Right lobe of liver (tissue), 6 donors: ENCODE data around the gene TMEM51. TPM values are rescaled to one million over a fixed set of nuclear protein-coding genes. Genes with fewer than 3 reads are reported as not detected.

ENCODE experiments used
- ATAC-seq, 4 donors: fragments of 200-7000 bp; cut with Tn5 transposase; one replicate each; pipeline ENCODE4 v1.9.1; 2020; ENCODE audit warnings: mild to moderate bottlenecking in 4 of 4, moderate library complexity in 4 of 4
- DNase-seq, 3 donors: peaks; one replicate each; pipeline ENCODE4 v3.0.0-alpha.2; 2020
- H3K27ac ChIP-seq, 3 donors: fragments of 200-600 bp; one replicate each; pipeline ENCODE4 v1.8.0; 2022
- H3K27me3 ChIP-seq, 2 donors: fragments of 200-600 bp; one replicate each; pipeline ENCODE4 v1.8.0; 2022
- H3K36me3 ChIP-seq, 4 donors: fragments of 200-600 bp; sonication (generic) in 1 of 4; one replicate each; pipeline versions ENCODE4 v1.5.1 to v1.8.0; 2017 to 2022; ENCODE audit warnings: control low read depth in 1 of 4
- H3K4me1 ChIP-seq, 4 donors: fragments of 200-600 bp; sonication (generic) in 1 of 4; one replicate each; pipeline versions ENCODE4 v1.5.1 to v1.8.0; 2017 to 2022; ENCODE audit warnings: control low read depth in 1 of 4
- H3K4me3 ChIP-seq, 3 donors: fragments of 200-600 bp; one replicate each; pipeline ENCODE4 v1.8.0; 2022
- H3K9me3 ChIP-seq, 4 donors: fragments of 200-600 bp; sonication (generic) in 1 of 4; one replicate each; pipeline versions ENCODE4 v1.5.1 to v1.8.0; 2017 to 2022; ENCODE audit warnings: control low read depth in 1 of 4
- POLR2A ChIP-seq: fragments of 450-650 bp; IDR thresholded peaks from one replicate; pipeline ENCODE4 v1.6.1; 2017; ENCODE audit warnings: antibody characterized with exemption, mild to moderate bottlenecking
- WGBS: methylation state at CpG from one replicate; pipeline ENCODE4 v1.1.6; 2018; ENCODE audit warnings: low coverage, low lambda C conversion rate; ENCODE audit not compliant: insufficient coverage; ENCODE audit errors: missing lambda C conversion rate; 5-methylcytosine and 5-hydroxymethylcytosine counted together
- intact Hi-C, 2 donors: fragments of 100-400 bp; cut with DNase I; formaldehyde crosslinking; loops; one replicate each; pipeline versions ENCODE4 v1.11.2 to v1.14.1; 2022
- total RNA-seq, 6 experiments: library from RNA; depleted of rRNA in 2 of 6; stranded (reverse); fragments of >200 nt in 2 of 6; fragmentation: NEBNext Ultra II Directional in 3 of 6; extraction: Animal tissue kit (Norgen Biotek cat#: 25700) in 3 of 6; gene quantifications; one replicate each; pipeline versions ENCODE4 v1.1.0 to v1.2.4, GENCODE V29; 2016 to 2023
- TF ChIP-seq, protein P1 (sequence below), 4 donors: fragments of 200-600 bp in 3 of 4; fragments of 450-650 bp in 1 of 4; IDR thresholded peaks; one replicate each; pipeline versions ENCODE4 v1.5.1 to v1.8.0; 2016 to 2022; ENCODE audit warnings: antibody characterized with exemption in 4 of 4, mild to moderate bottlenecking in 2 of 4
- donor health status: DM: no; HTN: yes; CAD: no.
- donor health status: DM: no; HTN: no; CAD: no.
- donor health status: DM: no; HTN: no; CAD: no.
- donor health status: DM: no; HTN: yes; CAD: no.
- donor health status: DM: no; HTN: yes; CAD: no.

TMEM51 gene
- total RNA-seq, 6 experiments from 2014 or later: 1.3 to 5.4 (median 1.9) TPM

- Histone ChIP-seq H3K27me3 (peaks cover 0 to 26% of the 10 kb centered on the region in 2 donors), H3K4me3 (no peak overlapping the region), H3K36me3 (no peaks in the 10 kb centered on the region), H3K4me1 (peaks cover 0 to 19% (median 3%) of the 10 kb centered on the region in 4 donors), H3K27ac (no peak overlapping the region), H3K9me3 (no peaks in the 10 kb centered on the region)
- WGBS: 15% methylated on average over 2 of the region's 5 CpGs
- ATAC-seq (no peak), DNase-seq (no peak)
- intact Hi-C loops: loop anchor here in 1 of 2 donors (10.0 kb wide), 1 partner anchor 123 kb away; no protein-coding TSS in a partner anchor
- no peak for TF ChIP-seq POLR2A
- TF ChIP-seq, protein P1, sequence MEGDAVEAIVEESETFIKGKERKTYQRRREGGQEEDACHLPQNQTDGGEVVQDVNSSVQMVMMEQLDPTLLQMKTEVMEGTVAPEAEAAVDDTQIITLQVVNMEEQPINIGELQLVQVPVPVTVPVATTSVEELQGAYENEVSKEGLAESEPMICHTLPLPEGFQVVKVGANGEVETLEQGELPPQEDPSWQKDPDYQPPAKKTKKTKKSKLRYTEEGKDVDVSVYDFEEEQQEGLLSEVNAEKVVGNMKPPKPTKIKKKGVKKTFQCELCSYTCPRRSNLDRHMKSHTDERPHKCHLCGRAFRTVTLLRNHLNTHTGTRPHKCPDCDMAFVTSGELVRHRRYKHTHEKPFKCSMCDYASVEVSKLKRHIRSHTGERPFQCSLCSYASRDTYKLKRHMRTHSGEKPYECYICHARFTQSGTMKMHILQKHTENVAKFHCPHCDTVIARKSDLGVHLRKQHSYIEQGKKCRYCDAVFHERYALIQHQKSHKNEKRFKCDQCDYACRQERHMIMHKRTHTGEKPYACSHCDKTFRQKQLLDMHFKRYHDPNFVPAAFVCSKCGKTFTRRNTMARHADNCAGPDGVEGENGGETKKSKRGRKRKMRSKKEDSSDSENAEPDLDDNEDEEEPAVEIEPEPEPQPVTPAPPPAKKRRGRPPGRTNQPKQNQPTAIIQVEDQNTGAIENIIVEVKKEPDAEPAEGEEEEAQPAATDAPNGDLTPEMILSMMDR (IDR thresholded peaks at IDR 0.05): no peak
These were observed 2.2 kb upstream of the TMEM51 start for GRCh38 chr1:15151377-15151806.

DNA sequence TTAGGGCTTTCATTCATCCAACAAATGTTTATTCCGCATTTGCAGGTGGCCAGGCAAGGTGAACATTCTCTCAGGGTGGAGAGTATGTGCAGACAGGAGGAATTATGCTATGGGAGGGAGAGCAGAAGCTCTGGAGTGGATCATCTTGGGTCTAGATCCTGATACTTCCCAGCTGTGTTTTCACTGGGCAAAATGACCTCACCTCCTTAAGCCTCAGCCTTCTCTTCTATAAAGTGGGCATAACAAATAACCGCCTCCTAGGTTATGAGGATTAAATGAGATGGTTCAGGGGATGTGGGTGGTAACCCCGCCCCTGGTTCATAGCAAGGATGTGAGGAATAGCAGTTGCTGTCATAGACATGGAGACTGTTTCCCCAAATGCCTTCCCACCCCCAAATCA is 1.7 kb upstream of the TMEM51 start:
- DNase-seq (no peak), ATAC-seq (no peak)
- Histone ChIP-seq H3K9me3 (no peaks in the 10 kb centered on the region), H3K27me3 (peaks cover 0 to 26% of the 10 kb centered on the region in 2 donors), H3K36me3 (no peaks in the 10 kb centered on the region), H3K27ac (no peak overlapping the region), H3K4me1 (peaks cover 0 to 19% (median 3%) of the 10 kb centered on the region in 4 donors), H3K4me3 (no peak overlapping the region)
- intact Hi-C loops: loop anchor here in 1 of 2 donors (10.0 kb wide), 1 partner anchor 123 kb away; no protein-coding TSS in a partner anchor
- 51% methylated on average over 2 of the region's 3 CpGs for WGBS
- no peak for TF ChIP-seq POLR2A
- TF ChIP-seq, protein P1 (IDR thresholded peaks at IDR 0.05): no peak

DNA sequence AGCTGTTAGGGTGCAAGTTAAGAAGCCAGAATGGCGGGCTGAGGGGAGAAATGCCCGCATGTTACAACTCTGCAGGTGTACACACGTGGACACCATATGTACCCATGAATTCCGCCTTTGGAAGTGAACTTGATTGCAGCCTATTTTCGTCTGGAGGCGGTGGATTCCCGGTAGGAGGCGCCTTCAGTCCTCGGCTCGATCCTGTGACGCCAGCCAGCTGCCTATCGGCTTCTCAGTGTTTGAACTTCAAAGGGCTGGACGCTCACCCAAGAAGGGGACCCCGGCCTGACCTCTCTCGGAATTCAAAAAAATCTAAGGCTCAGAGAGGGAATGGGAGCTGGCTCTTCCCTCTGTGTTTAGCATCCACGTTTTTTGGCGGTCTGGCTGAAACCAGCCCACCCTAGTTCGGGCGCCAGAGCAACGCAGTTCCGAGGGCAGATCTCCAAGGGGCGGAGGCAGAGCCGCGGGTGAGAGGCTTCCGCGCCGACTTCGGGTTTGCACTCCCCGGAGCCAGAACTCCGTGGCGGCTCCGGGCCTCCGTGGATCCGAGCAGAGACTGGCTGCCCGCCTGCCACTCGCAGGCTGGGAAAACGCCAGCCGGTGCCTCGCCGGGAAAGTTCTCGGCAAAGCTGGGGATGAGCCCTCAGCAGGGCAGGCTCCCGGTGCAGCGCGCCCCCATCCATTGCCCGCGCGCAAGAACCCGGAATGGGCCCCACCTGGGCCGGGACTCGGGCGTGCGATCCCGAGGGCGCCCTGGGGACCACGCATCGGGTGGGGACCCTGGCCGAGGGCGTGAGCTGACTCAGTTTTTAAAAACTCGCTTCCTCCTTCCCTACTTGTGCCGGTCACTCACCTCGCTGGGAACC is 996 bp upstream of the TMEM51 start:
- H3K4me3 ChIP-seq: peak overlapping the region; percentile 51 to 59 (median 55)
- no peaks in the 10 kb centered on the region for H3K9me3 ChIP-seq
- ATAC-seq: peak; percentile 62 to 75 (median 70)
- DNase-seq: peak; percentile 71 to 79 (median 74)
- no peaks in the 10 kb centered on the region for H3K36me3 ChIP-seq
- WGBS: 2% methylated on average over 13 of the region's 61 CpGs
- peaks cover 0 to 19% (median 3%) of the 10 kb centered on the region in 4 donors for H3K4me1 ChIP-seq
- TF ChIP-seq, protein P1 (IDR thresholded peaks at IDR 0.05): peak; percentile 35 to 56 (median 46)
- TF ChIP-seq POLR2A: peak; percentile 25
- intact Hi-C loops: loop anchor here in 1 of 2 donors (10.0 kb wide), 1 partner anchor 122 kb away; no protein-coding TSS in a partner anchor
- peak overlapping the region; percentile 47 to 88 (median 57) for H3K27ac ChIP-seq
- peaks cover 0 to 26% of the 10 kb centered on the region in 2 donors for H3K27me3 ChIP-seq

DNA sequence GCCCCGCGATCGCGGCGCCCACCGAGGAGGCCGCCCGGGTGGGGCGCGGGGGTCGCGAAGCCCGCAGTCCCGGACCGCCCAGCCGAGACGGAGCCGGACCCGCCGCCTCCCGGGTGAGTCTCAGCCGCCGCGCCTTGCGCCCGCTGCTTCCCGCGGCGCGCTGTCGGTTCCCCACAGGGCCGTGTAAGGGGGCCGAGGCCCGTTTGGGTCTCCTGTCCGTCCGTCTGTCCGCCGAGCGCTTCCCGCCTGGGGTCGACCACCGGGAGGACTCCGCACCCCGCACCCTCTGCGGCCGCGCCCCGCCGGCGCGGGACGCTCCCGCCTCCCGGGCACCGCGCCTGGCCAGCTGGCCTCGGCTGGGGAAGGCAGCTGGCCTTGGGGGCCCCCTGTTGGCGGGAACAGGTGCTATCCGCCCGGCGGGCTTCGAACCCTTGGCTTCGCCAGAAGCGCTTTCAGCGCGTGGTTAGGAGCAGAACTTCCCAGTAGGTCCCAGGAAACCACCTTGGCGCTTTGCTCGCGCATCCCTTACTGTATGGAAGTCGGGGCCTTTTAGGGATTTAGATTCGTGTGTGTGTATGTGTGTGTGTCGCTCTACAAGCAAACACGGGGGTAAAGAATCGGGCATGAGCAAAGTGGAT is 414 bp downstream of the TMEM51 start:
- intact Hi-C loops: loop anchor here in 1 of 2 donors (10.0 kb wide), 1 partner anchor 121 kb away; no protein-coding TSS in a partner anchor
- no peak for TF ChIP-seq POLR2A
- TF ChIP-seq, protein P1 (IDR thresholded peaks at IDR 0.05): peak; percentile 31 to 67 (median 52)
- no peaks in the 10 kb centered on the region for H3K36me3 ChIP-seq

More for the DNA sequence above, 414 bp downstream of the TMEM51 start:
- peaks cover 0 to 19% (median 3%) of the 10 kb centered on the region in 4 donors for H3K4me1 ChIP-seq
- no peaks in the 10 kb centered on the region for H3K9me3 ChIP-seq
- peak overlapping the region; percentile 26 to 88 (median 57) for H3K27ac ChIP-seq
- H3K27me3 ChIP-seq: peaks cover 0 to 26% of the 10 kb centered on the region in 2 donors
- ATAC-seq (peak; percentile 41 to 67 (median 58)), DNase-seq (peak; percentile 55 to 69 (median 63))
- H3K4me3 ChIP-seq: peak overlapping the region; percentile 51 to 59 (median 55)
- WGBS: 5% methylated on average over 7 of the region's 74 CpGs
